Skeletal muscle tissue (tissue), 4 donors: ENCODE results near the gene BRD7. TPM values are rescaled to one million over a fixed set of nuclear protein-coding genes. Genes with fewer than 3 reads are reported as not detected.

Experiments used
- H3K27ac ChIP-seq: one replicate; pipeline ENCODE4 v1.7.0; 2013; ENCODE audit warnings: mild to moderate bottlenecking, low read depth, low read length, inconsistent platforms
- H3K27me3 ChIP-seq, 3 donors: one replicate each; pipeline ENCODE4 v1.7.0; 2013; ENCODE audit warnings: low read length in 3 of 3; ENCODE audit not compliant: control insufficient read depth in 3 of 3, insufficient read depth in 3 of 3
- H3K36me3 ChIP-seq, 3 donors: one replicate each; pipeline ENCODE4 v1.7.0; 2013; ENCODE audit warnings: low read length in 3 of 3; ENCODE audit not compliant: control insufficient read depth in 3 of 3, insufficient read depth in 3 of 3
- H3K4me1 ChIP-seq, 3 donors: one replicate each; pipeline ENCODE4 v1.7.0; 2013; ENCODE audit warnings: low read length in 3 of 3, mild to moderate bottlenecking in 3 of 3; ENCODE audit not compliant: control insufficient read depth in 3 of 3, insufficient read depth in 3 of 3
- H3K4me3 ChIP-seq, 3 donors: one replicate each; pipeline ENCODE4 v1.7.0; 2013; ENCODE audit warnings: low read length in 3 of 3
- H3K9ac ChIP-seq, 3 donors: one replicate each; pipeline ENCODE4 v1.7.0; 2013; ENCODE audit warnings: low read length in 3 of 3, mild to moderate bottlenecking in 3 of 3, moderate library complexity in 2 of 3, low read depth in 1 of 3
- H3K9me3 ChIP-seq, 3 donors: one replicate each; pipeline ENCODE4 v1.7.0; 2013; ENCODE audit warnings: low read length in 3 of 3; ENCODE audit not compliant: control insufficient read depth in 3 of 3
- total RNA-seq: library from RNA; depleted of rRNA; stranded (reverse); fragments of >200 nt; gene quantifications from one replicate; pipeline ENCODE4 v1.2.3, GENCODE V29; 2014
- donor health status: Osteomylitis.

The BRD7 gene
- total RNA-seq, 1 donor from 2014 or later = 32.9 TPM

GRCh38 chr16:50338371-50339231 is 30.2 kb downstream of the BRD7 start:
- Histone ChIP-seq H3K4me3 (no peak overlapping the region), H3K9me3 (no peaks in the 10 kb centered on the region), H3K9ac (no peak overlapping the region), H3K36me3 (peaks cover 6 to 23% (median 17%) of the 10 kb centered on the region in 3 donors), H3K27ac (no peak overlapping the region), H3K4me1 (no peaks in the 10 kb centered on the region), H3K27me3 (no peaks in the 10 kb centered on the region)

- Histone ChIP-seq H3K27ac (no peak overlapping the region), H3K4me3 (no peak overlapping the region), H3K9me3 (no peaks in the 10 kb centered on the region), H3K27me3 (no peaks in the 10 kb centered on the region), H3K9ac (no peak overlapping the region), H3K4me1 (peaks cover 0 to 7% (median 0%) of the 10 kb centered on the region in 3 donors), H3K36me3 (peaks cover 9 to 27% (median 23%) of the 10 kb centered on the region in 3 donors)
These were observed 31.9 kb downstream of the BRD7 start for GRCh38 chr16:50336884-50337283.

DNA sequence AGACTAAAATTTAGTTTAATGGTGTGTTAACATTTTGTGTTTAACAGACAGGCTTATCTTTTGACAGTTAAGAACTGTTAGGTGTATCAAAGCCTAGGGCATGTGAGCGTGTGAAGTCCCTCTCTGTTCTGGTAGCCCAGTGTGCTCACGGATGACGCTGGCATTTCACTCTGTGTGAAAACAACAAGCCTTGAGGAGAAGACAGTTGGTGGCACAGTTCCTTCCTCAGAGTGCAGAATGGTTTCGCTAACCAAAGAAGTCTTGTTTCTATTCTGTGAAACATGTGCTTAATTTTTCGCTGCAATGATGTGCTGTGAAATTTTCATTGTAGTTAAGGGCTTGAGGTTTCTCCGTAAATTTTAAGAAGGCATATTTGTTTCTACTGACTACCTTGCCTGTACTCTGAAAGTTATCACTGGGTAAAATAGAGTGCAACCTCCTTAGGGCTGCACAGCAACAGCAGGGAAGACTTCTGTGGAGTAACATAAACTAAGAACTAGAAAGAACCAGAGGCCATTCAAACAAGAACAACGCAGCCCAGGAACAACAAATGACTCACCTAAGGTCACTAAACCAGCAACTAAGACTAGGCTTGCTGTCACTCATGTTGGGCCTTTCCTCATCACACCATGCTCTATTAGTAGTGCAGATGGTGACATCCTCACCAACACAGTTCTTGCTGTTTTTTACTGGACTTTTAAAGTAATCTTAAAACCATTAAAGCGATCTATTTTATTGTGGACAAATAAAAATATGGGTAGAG is 33.4 kb downstream of the BRD7 start:
- Histone ChIP-seq H3K36me3 (peaks cover 9 to 27% (median 23%) of the 10 kb centered on the region in 3 donors), H3K9ac (no peak overlapping the region), H3K4me3 (no peak overlapping the region), H3K9me3 (no peaks in the 10 kb centered on the region), H3K27ac (no peak overlapping the region), H3K27me3 (no peaks in the 10 kb centered on the region), H3K4me1 (peaks cover 0 to 7% (median 0%) of the 10 kb centered on the region in 3 donors)

DNA sequence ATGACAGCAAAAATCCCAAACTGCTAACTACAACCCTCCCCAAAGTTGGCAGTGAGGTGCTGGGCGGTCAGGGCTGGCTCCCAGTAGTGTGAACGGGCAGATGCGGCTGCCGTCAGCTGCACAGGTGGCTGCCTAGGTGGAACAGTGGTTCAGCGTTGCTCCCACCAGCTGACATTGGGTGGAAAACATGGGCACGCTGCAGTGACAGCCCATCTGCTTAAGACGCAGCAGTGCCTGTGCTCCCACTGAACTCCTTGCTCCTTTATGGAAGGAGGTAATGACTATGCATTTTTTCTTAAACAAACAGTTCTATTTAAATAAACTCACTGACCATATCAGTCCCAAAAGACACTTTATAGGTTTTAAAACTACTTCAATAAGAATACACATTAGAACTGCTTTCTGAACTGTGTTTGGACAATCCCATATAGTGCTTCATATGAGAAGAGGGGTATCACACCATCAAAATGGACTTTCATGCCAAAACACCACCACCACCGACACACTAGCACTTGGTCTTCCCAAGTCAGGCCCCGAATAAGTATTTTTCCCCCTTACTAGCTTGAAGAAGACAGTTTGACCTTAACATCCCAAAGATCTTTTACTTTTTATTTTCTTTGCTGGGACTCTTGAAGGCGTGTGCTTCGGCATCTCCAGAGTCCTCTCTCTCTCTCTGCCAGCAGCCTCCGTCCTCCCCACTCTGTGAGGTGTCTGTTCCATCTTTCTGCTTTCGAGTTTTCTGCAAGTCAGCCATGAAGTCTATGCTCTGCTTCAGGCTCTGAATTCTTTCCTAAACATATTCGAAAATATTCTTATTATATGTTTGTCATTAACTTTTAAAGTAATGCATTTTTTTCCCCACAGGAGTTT is 34.4 kb downstream of the BRD7 start:
- Histone ChIP-seq H3K9ac (no peak overlapping the region), H3K4me3 (no peak overlapping the region), H3K36me3 (peaks cover 7 to 25% (median 23%) of the 10 kb centered on the region in 3 donors), H3K4me1 (peaks cover 0 to 7% (median 0%) of the 10 kb centered on the region in 3 donors), H3K27ac (no peak overlapping the region), H3K27me3 (no peaks in the 10 kb centered on the region), H3K9me3 (no peaks in the 10 kb centered on the region)

- H3K4me1 ChIP-seq = peaks cover 0 to 7% (median 0%) of the 10 kb centered on the region in 3 donors
- peaks cover 4 to 23% (median 18%) of the 10 kb centered on the region in 3 donors for H3K36me3 ChIP-seq
- no peaks in the 10 kb centered on the region for H3K9me3 ChIP-seq
- no peaks in the 10 kb centered on the region for H3K27me3 ChIP-seq
- H3K4me3 ChIP-seq = no peak overlapping the region
- H3K9ac ChIP-seq = no peak overlapping the region
- H3K27ac ChIP-seq = no peak overlapping the region
These were observed 36.2 kb downstream of the BRD7 start for GRCh38 chr16:50332599-50332998.

GRCh38 chr16:50331570-50331969 is 37.2 kb downstream of the BRD7 start:
- Histone ChIP-seq H3K4me3 (no peak overlapping the region), H3K9me3 (no peaks in the 10 kb centered on the region), H3K27ac (no peak overlapping the region), H3K36me3 (peaks cover 9 to 32% (median 22%) of the 10 kb centered on the region in 3 donors), H3K27me3 (no peaks in the 10 kb centered on the region), H3K4me1 (peaks cover 0 to 7% (median 0%) of the 10 kb centered on the region in 3 donors), H3K9ac (no peak overlapping the region)

DNA sequence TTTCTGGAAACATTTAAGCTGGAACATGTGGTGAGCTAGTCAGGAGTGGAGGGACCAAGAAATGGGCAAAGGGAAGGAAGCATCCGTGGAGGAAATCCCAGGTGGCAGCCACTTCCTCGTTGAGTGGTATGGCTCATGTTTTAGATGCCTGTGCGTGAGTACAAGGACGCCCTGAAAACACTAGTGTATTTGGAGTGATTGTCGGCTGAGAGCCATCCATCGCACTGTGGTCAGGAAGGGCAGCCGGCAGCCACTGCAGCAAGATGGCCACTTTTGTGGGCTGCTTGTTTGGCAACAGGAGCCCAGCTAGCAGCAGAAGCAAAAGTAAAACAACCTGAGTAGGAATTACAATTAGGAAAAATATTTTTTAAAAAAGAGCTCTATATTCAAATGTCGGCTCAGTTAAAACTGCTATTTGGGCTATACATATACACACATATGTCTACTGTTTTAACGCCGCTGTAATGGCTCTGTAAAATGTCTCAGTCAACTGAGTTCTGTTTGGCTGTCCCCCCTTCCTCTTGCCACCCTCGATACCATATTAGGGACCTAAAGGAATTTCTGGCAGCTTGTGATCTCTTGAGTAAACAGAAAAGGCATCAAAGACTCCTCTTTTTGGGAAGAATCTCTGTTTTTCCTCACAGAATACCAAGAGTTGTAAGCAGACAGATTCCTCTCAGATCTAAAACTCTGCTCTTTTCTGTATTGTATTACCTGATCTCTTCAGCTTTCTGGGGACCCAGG is 39.2 kb downstream of the BRD7 start:
- Histone ChIP-seq H3K27ac (no peak overlapping the region), H3K27me3 (no peaks in the 10 kb centered on the region), H3K36me3 (peaks cover 13 to 37% (median 25%) of the 10 kb centered on the region in 3 donors), H3K9ac (no peak overlapping the region), H3K9me3 (no peaks in the 10 kb centered on the region), H3K4me3 (no peak overlapping the region), H3K4me1 (peaks cover 0 to 7% (median 0%) of the 10 kb centered on the region in 3 donors)

DNA sequence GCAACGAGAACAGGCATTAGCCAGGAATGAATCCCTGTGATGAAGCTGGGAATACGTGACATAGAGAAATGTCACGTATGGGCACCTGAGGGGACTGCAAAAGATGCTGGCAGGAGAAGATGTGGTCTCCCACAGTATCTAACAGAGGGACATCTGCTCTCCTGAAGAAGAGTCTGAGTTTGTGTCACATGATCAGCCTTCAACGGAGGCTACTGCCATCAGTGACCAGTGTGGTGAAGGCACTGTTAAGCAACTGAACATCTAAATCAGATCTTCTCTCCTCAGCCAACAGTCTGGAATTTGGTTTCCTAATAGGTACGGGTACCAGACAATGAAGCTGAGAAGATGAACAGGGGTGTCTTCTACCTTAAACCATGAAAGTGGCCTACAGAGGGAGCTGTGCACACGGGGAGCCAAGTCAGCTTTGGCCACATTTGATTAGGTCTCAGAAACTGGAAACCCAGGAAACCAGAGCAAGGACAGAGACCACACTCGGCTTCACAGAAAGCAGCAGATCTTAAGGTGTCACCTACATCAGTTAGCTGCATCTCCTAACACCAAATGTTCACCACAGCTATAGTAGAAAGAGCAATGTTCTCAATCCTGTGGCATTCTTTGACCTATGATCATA is 41.8 kb downstream of the BRD7 start:
- Histone ChIP-seq H3K27ac (no peak overlapping the region), H3K36me3 (peaks cover 20 to 34% (median 23%) of the 10 kb centered on the region in 3 donors), H3K4me1 (no peaks in the 10 kb centered on the region), H3K27me3 (no peaks in the 10 kb centered on the region), H3K9me3 (no peaks in the 10 kb centered on the region), H3K4me3 (no peak overlapping the region), H3K9ac (no peak overlapping the region)

DNA sequence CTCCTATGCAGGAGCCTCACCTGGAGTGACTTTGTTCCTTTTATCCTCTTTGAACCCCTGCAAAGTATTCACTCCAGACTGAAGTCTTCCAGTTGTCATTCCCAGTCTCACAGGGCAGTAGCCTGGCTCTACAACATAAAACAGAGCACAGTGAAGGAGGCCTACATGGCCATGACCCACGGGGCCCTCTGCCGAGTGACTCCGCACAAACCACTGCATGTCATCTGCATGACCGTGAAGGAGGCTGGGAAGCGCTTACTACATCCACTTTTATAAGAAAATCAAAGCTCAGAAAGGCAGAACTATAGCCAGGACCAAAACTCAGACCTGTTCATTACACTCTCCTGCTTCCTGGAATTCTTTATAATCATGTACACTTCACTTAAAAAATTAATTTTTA is 42.5 kb downstream of the BRD7 start:
- H3K4me1 ChIP-seq = no peaks in the 10 kb centered on the region
- no peak overlapping the region for H3K9ac ChIP-seq
- H3K4me3 ChIP-seq = no peak overlapping the region
- H3K27ac ChIP-seq = no peak overlapping the region
- H3K36me3 ChIP-seq = peaks cover 20 to 34% (median 28%) of the 10 kb centered on the region in 3 donors
- H3K27me3 ChIP-seq = no peaks in the 10 kb centered on the region
- H3K9me3 ChIP-seq = no peaks in the 10 kb centered on the region
